GM20000 (cell line): ENCODE results near the gene KCMF1.

Experiments
- DNase-seq: peaks from one replicate; pipeline ENCODE4 v3.0.0; 2012; ENCODE audit warnings: low spot score
- TF ChIP-seq, protein P1 (sequence below): IDR thresholded peaks from 2 replicates; pipeline ENCODE4 v1.5.1; 2012; ENCODE audit warnings: mild to moderate bottlenecking, control low read depth; ENCODE audit errors: extremely low read depth, missing control alignments

KCMF1 gene

DNA sequence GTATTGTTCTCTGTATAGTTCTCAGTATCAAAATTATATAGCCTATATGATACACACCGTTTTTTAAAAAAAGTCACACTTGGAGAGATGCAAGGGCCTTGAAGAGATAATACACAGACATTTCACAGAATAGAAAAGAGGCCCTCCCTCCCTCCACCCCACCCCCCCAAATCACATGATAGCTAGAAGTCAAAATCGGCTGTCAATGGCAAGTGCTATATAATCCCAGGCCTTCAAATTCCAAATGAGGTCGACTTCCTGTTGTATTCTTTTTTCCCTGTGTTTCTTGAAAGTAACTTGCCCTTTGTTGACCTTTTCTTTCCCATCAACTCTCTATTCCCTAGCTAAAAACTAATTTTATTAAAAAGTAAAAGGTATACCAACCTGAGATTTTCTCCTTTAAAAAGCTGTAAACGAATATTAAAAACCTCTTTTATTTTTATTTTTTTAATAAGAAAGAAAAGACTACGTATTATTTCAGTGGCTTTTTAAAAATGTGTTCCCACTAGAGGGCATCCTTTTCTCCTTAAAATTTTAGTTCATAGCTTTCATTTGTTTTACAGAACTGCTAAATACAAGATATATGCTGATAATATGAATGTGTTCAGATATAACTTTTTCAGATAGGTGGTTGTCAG lies 46.6 kb downstream of the KCMF1 start:
- TF ChIP-seq, protein P1, sequence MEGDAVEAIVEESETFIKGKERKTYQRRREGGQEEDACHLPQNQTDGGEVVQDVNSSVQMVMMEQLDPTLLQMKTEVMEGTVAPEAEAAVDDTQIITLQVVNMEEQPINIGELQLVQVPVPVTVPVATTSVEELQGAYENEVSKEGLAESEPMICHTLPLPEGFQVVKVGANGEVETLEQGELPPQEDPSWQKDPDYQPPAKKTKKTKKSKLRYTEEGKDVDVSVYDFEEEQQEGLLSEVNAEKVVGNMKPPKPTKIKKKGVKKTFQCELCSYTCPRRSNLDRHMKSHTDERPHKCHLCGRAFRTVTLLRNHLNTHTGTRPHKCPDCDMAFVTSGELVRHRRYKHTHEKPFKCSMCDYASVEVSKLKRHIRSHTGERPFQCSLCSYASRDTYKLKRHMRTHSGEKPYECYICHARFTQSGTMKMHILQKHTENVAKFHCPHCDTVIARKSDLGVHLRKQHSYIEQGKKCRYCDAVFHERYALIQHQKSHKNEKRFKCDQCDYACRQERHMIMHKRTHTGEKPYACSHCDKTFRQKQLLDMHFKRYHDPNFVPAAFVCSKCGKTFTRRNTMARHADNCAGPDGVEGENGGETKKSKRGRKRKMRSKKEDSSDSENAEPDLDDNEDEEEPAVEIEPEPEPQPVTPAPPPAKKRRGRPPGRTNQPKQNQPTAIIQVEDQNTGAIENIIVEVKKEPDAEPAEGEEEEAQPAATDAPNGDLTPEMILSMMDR: no peak
- DNase-seq: no peak

DNA sequence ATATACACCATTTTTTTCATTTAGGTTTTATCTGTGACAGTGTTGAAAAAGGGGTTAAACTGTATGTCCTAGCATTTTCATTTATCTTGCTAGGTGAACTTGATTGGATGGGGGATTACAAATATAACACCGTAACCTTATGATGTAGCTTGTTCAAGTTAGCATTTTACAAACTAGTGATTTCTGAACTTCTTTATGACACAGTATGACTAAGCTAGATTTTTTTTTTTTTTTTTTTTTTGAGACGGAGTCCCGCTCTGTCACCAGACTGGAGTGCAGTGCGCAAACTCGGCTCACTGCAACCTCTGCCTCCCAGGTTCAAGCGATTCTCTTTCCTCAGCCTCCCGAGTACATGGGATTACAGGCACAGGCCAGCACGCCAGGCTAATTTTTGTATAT lies 47.1 kb downstream of the KCMF1 start:
- DNase-seq: no peak

DNA sequence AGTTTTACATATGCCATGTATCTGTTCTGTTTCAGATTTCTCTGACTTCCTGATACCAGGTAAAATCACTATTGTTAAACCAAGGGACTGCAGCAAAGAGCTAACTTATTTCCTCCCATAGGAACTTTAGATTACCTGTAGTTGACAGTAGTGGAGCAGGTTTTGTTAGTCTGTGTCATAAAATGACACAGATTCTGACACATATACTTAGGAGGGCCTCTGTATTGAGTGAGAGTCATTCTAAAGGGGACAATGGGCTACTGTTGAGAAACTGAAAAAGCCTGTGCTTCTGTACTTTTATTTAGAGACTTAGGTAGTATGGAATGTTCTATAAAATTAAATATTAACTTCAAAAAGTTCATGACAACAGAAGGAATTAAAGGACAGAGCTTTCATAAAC lies 48.2 kb downstream of the KCMF1 start:
- DNase-seq: no peak

More for the DNA sequence above, 47.1 kb downstream of the KCMF1 start:
- TF ChIP-seq, protein P1: no peak

DNA sequence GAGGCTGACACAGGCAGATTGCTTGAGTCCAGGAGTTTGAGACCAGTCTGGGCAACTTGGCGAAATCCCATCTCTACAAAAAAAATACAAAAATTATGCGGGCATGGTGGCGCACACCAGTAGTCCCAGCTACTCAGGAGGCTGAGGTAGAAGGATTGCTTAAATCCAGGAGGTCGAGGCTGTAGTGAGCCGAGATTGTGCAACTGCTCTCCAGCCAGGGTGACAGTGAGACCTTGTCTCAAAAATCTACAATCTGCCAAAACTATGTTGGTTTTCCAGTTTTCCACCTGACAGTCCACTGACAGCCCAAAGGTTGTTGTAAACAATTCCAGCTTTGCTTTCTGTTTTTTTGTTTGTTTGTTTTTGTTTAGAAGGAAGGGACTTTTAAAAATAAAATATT lies 51.3 kb downstream of the KCMF1 start:
- TF ChIP-seq, protein P1: no peak
- DNase-seq: no peak

More for the DNA sequence above, 48.2 kb downstream of the KCMF1 start:
- TF ChIP-seq, protein P1: no peak

DNA sequence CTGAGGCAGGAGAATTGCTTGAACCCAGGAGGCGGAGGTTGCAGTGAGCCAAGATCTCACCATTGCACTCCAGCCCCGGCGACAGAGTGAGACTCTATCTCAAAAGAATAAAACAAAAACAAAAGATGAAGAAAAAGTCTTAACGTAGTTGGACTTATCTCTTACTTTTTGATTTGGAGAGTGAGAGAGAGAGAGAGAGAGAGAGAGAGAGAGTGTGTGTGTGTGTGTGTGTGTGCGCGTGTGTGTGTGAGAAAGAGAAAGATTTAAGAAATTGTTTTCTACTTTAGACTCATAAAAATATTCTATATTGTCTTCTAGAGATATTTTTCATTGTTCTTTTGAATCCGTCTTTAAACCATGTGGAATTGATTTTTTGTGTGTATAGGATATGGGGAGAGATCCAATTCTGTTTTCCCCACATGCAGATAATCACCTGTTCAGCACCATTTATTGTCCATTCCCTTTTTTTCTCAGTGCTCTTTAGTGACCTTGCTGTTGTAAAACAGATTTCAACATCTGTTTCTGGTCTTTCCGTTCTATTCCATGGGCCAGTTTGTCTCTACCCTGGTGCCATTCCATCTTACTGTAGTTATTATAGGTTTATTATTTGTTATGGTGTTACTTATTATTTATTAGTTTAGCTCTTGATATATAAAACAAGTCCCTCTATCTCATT lies 53.5 kb downstream of the KCMF1 start:
- TF ChIP-seq, protein P1: no peak
- no peak for DNase-seq

DNA sequence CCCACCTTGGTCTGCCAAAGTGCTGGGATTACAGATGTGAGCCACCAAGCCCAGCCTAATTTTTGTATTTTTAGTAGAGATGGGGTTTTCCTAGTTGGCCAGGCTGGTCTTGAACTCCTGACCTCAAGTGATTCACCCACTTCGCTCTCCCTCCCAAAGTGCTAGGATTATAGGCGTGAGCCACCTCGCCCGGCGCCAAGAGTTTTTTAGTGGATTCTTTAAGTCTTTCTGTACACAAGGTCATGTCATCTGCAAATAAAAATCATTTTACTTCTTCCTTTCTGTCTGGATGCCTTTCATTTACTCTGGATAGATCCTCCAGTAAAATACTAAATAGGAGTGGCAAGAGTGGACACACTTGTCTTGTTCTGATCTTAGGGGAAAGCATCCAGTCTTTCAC lies 61.7 kb downstream of the KCMF1 start:
- TF ChIP-seq, protein P1: no peak
- no peak for DNase-seq

DNA sequence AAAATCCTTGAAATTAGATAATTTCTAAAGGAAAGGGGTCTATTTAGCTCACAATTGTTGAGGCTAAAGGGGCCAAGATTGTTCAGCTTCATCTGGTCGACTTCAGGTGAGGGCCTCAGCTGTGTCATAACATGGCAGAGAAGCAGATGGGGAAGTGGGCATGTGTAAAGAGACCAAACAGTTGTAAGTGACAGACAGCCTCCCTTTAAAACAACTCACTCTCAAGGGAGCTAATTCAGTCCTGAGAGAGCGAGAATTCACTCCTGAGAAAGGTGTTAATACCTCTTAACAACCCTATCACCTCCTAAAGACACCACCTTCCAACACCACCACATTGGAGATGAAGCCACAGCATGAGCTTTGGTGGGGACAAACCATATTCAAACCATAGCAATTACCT lies 62.4 kb downstream of the KCMF1 start:
- TF ChIP-seq, protein P1: no peak
- no peak for DNase-seq
